GM12801 (cell line): ENCODE results near the gene SLC25A30.

Source experiments
- TF ChIP-seq, protein P1 (sequence below): IDR thresholded peaks from one replicate; pipeline ENCODE4 v1.5.1; 2011; ENCODE audit warnings: control low read depth; ENCODE audit not compliant: insufficient read length; ENCODE audit errors: extremely low read depth

Gene SLC25A30

DNA sequence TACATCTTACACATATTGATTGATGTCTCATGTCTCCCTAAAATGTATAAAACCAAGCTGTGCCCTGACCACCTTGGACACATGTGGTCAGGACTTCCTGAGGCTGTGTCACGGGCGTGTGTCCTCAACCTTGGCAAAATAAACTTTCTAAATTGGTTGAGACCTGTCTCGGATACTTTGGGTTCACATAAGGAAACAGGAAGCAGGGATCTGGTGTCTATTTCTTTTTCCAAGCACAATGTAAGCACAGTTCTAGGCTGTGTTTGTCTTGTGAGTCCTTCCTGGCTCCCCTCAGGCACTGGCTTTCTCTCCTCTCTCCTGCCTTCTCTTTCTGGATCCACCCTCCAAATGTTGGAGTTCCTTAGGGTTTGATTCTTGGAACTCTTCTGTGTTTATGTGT is 49.6 kb downstream of the SLC25A30 start:
- TF ChIP-seq, protein P1, sequence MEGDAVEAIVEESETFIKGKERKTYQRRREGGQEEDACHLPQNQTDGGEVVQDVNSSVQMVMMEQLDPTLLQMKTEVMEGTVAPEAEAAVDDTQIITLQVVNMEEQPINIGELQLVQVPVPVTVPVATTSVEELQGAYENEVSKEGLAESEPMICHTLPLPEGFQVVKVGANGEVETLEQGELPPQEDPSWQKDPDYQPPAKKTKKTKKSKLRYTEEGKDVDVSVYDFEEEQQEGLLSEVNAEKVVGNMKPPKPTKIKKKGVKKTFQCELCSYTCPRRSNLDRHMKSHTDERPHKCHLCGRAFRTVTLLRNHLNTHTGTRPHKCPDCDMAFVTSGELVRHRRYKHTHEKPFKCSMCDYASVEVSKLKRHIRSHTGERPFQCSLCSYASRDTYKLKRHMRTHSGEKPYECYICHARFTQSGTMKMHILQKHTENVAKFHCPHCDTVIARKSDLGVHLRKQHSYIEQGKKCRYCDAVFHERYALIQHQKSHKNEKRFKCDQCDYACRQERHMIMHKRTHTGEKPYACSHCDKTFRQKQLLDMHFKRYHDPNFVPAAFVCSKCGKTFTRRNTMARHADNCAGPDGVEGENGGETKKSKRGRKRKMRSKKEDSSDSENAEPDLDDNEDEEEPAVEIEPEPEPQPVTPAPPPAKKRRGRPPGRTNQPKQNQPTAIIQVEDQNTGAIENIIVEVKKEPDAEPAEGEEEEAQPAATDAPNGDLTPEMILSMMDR, result no peak

DNA sequence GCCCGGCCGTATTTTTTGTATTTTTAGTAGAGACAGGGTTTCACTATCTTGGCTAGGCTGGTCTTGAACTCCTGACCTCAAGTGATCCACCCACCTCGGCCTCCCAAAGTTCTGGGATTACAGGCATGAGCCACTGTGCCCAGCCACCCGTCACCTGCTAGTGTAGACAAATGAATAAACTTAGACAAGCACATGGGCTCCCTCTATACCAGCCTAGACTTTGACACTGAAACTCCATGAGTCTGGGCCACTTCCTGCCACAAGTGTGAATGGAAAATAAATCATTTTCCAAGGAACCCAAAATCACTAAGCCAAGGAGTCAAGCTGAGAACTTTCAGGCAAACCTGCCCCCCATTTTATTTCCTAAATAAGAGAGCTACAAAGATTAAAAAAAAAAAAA is 50.2 kb downstream of the SLC25A30 start:
- TF ChIP-seq, protein P1, result no peak

DNA sequence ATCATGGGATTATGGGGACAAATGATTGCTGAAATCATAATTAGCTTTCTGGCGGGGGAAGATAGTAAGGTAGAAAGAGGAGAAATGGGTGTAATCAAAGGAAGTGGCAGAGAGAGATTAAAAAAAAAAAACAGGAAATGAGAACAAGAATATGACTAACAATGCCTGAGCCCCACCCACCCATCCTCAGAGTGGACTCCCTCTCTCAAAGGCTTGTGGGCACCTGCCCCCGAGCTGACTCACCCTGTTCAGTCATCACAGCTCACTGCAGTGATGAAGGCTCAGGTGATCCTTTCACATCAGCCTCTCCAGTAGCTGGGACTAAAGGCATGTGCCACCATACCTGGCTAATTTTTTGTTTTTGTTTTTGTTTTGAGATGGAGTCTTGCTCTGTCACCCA is 50.8 kb downstream of the SLC25A30 start:
- TF ChIP-seq, protein P1, result no peak

DNA sequence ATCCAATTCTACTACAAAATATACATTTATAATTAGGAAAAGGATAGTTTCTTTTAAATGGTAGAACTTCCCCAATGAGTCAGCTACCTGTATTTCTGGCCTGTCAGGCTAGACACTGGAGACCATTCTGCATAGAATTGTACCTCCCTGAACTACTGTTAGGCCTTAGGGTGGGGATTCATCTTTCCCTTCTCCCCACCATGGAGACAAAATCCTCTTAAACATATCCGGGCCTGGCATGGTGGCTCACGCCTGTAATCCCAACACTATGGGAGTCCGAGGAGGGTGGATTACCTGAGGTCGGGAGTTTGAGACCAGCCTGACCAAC is 52.7 kb downstream of the SLC25A30 start:
- TF ChIP-seq, protein P1, result no peak

DNA sequence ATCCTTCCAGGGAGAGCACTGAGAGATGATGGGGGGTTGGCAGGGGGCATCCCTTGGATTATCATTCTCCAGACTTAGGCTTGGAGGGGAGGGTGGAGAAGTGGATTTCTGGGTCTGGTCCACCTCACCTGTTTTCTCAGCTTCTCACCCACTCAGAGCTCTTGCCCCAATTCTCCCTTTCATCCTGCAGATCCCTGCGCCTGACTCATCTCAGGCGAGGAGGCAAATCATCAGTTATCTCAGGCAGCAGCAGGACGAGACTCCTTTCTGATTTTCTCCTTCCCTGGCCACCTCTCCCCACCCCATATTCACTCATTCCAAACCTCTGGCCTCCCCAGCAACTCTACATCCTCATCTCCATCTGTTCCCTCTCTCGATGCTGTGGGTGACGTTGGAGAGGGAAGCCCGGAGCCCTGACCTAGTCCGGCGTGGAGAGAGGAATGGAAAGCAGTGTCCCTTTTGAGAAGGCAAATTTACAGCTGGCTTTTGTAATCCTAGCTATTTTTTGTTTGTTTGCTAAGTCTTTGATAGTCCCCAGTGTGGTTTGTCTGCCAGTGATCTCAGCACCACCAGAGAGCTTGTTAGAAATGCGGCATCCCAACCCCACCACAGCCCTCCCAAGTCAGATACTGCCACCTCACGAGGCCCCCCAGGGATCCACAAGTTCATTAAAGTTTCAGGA is 53.2 kb downstream of the SLC25A30 start:
- TF ChIP-seq, protein P1, result no peak

DNA sequence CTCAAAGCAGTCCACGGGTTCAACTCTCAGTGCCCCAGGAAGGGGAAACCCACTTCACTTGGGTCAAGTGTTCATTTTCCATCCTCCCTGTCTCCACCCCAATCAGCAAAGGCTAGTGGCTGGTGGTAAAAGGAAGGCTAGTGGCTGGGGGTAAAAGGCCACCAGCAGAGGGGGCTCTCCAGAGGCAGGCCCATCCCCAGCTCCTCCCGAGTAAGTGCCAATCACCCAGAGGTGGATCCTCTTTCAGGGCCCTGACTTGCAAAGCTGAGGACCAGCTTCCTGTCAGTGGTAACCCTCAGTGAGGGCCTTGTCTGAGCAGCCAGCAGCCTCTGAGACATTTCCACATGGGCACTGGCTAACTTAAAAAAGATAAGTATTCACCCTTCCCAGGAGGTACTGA is 55.2 kb downstream of the SLC25A30 start:
- TF ChIP-seq, protein P1, result no peak

DNA sequence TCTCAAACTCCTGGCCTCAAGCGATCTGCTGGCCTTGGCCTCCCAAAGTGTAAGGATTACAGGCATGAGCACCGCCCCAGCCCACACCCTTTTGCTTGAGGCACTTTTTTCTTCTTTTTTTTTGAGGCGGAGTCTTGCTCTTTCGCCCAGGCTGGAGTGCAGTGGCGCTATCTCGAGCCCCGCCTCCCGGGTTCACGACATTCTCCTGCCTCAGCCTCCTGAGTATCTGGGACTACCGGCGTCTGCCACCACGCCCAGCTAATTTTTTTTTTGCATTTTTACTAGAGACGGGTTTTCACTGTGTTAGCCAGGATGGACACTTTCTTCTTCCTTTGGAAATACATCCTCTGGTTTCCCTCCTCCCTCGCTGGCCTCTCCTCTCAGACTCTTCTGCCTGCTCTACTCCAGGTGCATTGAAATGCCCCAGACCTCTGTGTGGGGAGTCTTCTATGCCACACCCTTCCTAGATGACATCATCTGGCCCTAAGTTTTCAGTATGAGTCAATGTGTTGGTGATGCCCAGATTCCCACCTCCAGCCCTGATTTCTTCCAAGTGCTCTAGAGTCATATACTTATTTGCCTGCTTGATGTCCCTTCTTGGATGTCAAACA is 56.5 kb downstream of the SLC25A30 start:
- TF ChIP-seq, protein P1, result no peak
